ENCODE measurements around the gene DOCK1.

GRCh38 chr10:126880926-126881325 is 24.3 kb upstream of the DOCK1 start:
- no peak for TF ChIP-seq CTCF (IDR thresholded peaks at IDR 0.05; ENCODE audit: borderline replicate concordance, extremely low read depth, low read length, poor library complexity, severe bottlenecking)
- no peak for TF ChIP-seq EZH2 (IDR thresholded peaks at IDR 0.05; ENCODE audit: borderline replicate concordance, low read depth, low read length, severe bottlenecking)

Data from DND-41 (cell line).